Inflammatory macrophage treated with lipopolysaccharide for 4 hours (primary cell): Measurements from ENCODE around the gene VASN.

Experiments used
- DNase-seq: peaks from one replicate; pipeline ENCODE4 v3.0.0-alpha.2; 2020

Gene VASN

DNA sequence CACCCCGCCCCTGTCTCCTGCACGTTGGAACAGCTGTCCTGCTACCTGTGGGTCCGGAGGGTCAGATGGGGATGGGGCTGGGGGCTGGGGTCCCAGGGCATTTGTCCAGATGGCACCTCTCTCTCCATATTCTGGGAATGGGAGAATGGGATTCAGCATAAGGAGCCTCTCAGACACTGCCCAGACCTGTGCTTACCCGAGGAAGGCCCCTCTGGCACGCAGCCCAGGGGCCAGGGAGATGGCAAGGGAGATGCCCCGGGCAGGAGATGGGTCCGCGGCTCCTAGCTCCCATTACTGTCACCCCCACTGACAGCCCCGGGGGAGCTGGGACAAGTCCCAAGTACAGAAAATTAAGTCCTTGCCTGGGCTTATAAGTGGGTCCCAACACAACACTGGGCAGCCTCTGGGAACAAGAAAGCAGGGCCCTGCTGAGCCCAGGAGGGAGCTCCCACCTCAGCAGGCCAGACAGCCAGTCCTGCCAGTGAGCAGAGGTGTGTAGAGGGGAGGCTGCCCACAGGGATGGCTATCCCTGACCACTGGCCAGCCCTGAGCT lies 1.8 kb downstream of the VASN start:
- DNase-seq: no peak

DNA sequence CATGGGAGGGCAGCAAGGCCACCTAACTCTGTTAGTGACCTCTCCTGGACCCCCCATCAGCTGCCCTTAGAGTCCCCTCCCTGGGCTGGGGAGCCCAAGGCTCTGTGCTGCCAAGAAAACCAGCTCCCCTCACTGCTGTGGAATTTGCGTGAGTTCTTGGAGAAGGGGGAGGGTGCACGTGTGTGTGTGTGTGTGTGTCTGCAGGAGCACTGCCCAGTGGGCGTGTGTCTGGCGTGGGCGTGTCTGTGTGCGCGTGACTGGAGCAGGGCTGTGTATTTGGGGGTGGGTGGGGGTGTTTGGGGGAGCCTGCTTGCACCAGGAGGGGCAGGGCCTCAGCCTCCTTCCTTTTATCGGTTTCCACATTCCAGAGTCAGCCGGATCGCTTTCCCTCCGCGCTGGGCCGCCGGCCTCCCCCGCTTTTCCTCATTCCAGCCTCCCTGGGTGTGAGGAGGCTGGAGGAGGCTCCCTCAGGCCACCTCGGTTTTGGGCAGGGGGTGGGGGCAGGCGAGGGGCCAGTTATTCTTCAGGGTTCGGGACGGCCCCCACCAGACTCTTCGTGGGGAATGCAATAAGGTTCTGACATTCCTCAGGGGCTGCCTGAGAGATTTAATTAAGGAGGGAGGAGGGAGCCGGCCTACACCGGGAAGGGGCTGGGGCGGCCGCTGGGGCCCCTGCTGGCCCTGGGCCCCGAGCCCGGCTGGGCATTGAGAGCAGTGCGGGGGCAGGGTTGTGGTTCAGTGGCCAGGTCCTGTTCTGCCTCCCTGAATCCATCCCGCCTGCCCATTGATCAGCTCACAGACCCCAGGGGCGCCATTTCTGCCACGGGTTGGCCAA lies 2.5 kb downstream of the VASN start:
- DNase-seq: no peak

DNA sequence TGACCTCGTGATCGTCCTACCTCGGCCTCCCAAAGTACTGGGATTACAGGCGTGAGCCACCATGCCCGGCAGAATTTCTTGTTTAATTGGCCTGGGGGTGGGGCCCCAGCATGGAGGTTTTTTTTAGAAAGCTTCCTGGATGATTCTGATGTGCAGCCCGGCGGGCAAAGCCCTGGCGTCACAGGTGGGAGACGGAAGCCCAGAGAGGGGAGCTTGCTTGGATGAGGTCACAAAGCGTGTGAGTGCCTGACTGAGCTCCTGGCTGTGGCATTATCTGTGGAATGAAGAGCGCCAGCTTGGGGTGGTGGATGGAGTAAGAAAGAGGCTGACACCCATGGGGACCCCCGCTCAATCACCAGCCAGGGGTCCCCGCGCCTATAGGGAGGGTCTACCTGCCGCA lies 4.1 kb downstream of the VASN start:
- DNase-seq: no peak

DNA sequence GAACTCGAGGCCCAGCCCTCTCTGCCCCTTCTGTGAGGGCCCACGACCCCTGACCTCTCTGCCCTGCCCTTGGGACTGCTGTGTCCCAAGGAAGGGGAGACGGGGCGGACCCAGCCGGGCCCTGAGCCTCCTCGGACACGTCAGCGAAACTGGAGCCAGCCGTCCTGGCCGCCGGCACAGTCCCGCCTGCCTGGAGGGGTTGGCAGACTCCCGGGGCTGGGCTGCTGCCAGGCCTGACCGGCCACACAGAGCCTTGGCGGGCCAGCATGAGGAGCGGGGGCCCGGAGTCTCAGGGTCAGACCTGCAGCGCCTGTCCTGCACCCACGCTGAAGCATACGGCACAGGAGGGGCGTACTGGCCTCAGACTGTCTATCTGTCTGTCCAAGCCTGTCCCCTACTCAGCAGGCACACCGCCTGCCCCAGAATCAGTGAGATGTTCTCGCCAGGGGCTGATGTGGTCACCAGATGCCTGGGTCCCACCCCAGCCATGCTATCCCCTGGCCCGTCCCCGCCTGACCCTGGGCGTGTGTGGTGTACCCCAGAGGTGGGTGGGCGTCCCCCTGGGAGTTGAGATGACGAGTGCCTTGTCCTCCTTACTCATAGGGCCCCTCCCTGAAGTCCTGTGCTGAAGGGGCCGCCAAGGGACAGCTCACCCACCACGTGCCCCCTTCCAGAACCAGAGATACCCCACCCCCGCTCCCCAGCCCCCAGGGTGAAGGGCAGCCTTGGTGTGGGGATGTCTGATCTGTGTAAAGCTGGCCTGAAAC lies 4.7 kb downstream of the VASN start:
- no peak for DNase-seq

DNA sequence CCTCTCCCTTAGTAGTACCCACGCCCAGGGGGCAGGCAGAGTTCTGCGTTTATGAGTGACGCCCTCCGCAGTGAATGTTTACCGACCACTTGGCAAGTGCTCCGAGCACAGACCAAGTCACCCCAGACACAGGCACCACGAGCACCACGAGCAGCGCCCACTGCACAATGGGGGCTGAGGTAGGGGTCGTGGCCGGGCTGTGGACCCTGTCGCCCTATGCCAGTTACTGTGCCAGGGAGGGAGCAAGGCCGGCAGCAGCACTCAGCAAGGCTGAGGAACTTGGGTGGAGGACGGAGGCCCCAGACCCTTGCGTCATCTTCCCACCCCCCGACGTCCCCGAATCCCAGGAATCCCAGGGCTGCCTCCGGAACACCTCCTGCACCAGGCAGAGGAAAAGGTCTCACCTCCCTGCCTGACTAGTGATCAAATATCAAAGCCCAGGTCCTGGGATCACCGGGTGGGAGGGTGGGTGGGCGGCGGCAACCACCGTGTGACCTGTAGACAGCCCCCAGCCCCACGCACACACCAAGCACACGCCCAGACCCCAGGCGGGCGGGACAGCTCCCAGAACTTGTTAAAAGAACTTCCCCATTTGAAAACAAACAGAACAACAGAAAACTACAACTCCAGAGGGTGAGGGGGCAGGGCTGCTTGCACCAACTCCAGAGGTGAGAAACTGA lies 5.4 kb downstream of the VASN start:
- no peak for DNase-seq

DNA sequence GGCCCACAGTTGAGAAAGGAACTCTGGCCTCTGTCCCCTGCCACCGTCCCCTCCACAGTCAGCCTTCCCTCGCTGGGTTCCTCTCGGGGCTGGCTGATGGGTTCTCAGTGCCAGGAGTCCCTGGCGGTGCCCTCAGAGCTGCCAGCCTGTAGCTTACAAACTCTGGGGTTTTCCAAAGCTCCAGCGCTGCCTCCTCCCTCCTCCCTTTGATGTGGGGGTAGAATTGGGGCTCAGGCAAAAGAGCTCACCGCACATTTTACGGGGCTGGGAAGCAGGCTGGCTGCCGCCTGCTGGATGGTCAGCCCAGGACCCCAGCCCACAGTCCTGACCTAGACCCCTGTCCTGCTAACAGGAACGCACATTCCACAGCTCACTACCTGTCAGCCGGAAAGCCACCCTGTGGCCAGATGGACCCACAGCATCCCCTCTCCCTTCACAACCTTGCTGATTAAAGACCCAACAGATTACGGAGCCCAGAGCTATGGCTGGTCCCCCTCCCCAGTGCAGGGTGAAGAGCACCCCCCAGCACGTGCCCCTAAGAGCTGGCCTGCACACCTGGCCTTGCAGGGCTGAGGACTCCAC lies 6.0 kb downstream of the VASN start:
- DNase-seq: no peak

DNA sequence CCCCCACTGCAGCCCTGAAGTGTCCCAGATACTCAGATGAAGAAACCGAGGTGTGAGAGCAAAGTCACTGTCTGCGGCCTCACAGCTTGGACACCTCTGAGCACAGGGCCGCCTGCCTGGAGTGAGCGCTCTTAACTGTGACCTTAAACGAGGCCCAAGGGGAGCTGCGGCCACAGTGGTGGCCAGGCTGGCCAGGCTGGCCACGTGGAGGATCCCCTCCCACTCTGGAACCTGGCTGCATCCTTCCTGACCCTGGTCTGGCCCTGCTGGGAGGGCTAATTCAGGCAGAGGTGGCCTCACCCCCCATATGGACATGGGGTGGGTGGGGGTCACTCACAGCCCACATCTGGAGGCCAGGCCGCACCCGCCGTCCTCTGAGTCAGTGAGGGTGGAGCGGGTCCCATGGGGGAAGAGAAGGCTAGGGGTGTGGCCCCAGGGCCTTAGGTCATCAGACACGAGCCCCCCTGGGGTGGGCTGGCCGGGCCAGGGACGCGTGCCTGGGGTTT lies 6.6 kb downstream of the VASN start:
- DNase-seq: no peak

DNA sequence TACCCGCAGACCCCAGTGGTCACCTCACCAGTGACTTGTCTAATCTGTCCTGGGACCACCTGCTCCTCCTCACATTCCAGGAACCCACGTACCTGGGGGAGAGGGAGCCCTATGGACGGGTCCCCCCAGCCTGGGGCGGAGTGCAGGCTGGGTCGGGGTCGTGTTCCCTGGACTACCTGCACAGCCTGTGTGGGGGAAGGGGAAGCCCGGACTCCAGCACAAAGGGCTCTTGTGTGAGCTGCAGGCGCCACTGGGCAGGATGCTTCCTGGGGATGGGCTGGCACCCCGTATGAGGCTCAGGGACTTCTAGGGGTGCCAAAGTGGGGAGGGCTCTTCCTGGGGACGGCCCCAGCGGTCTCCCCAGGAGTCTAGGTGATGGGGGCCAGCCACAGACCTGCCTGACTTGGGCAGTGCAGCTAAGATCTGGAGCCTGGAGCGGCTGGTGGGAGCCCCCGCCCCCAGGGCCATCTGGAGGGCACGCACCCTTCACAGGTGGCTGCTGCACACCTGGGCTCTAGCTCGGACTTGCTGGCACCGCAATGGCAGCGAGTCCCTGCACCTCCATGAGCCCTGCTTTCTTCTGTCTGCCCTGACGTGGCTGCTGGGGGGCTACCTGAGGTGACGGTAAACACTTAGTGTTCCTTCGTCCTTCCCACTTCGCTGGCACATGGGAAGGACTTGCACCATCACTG lies 7.5 kb downstream of the VASN start:
- DNase-seq: no peak

DNA sequence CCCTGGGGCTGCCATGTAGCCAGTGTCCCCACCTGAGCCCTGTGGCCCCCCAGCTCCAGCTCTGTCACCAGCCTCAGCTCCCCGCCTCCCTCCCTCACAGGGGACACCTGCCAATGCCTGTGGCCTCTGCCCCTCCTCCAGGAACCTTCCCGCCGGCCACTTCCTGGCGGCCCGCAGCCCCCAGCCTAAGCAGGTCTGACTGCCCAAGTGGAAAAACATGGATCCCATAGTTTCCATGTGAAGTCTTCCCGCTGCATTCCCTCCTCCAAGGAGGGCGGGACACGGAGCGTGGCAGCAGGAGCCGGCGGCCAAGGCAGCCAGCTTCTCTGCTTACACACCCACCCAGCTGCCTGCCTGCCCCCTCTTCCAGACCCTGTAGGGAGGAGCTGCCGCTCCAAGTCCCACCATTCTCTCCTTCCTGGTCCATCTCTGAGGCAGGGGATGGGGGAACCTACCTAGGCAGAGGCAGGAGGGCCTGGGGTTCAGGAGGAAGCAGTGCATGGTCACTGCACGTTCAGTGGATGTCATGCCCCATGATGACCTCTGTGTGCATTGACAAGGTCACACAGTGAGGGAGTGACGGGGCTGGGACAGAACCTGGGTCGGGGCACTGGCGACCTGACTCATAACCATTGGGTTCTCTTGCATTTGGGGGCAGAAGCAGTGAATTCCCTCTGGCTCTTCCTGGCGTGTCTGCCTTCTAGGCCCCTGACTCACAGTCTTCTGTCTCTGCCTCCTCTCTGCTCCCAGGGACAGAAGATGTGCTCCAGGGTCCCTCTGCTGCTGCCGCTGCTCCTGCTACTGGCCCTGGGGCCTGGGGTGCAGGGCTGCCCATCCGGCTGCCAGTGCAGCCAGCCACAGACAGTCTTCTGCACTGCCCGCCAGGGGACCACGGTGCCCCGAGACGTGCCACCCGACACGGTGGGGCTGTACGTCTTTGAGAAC lies 8.7 kb downstream of the VASN start:
- no peak for DNase-seq

DNA sequence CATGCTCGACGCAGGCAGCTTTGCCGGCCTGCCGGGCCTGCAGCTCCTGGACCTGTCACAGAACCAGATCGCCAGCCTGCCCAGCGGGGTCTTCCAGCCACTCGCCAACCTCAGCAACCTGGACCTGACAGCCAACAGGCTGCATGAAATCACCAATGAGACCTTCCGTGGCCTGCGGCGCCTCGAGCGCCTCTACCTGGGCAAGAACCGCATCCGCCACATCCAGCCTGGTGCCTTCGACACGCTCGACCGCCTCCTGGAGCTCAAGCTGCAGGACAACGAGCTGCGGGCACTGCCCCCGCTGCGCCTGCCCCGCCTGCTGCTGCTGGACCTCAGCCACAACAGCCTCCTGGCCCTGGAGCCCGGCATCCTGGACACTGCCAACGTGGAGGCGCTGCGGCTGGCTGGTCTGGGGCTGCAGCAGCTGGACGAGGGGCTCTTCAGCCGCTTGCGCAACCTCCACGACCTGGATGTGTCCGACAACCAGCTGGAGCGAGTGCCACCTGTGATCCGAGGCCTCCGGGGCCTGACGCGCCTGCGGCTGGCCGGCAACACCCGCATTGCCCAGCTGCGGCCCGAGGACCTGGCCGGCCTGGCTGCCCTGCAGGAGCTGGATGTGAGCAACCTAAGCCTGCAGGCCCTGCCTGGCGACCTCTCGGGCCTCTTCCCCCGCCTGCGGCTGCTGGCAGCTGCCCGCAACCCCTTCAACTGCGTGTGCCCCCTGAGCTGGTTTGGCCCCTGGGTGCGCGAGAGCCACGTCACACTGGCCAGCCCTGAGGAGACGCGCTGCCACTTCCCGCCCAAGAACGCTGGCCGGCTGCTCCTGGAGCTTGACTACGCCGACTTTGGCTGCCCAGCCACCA lies 9.7 kb downstream of the VASN start:
- no peak for DNase-seq

DNA sequence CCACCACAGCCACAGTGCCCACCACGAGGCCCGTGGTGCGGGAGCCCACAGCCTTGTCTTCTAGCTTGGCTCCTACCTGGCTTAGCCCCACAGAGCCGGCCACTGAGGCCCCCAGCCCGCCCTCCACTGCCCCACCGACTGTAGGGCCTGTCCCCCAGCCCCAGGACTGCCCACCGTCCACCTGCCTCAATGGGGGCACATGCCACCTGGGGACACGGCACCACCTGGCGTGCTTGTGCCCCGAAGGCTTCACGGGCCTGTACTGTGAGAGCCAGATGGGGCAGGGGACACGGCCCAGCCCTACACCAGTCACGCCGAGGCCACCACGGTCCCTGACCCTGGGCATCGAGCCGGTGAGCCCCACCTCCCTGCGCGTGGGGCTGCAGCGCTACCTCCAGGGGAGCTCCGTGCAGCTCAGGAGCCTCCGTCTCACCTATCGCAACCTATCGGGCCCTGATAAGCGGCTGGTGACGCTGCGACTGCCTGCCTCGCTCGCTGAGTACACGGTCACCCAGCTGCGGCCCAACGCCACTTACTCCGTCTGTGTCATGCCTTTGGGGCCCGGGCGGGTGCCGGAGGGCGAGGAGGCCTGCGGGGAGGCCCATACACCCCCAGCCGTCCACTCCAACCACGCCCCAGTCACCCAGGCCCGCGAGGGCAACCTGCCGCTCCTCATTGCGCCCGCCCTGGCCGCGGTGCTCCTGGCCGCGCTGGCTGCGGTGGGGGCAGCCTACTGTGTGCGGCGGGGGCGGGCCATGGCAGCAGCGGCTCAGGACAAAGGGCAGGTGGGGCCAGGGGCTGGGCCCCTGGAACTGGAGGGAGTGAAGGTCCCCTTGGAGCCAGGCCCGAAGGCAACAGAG lies 10.5 kb downstream of the VASN start:
- no peak for DNase-seq

DNA sequence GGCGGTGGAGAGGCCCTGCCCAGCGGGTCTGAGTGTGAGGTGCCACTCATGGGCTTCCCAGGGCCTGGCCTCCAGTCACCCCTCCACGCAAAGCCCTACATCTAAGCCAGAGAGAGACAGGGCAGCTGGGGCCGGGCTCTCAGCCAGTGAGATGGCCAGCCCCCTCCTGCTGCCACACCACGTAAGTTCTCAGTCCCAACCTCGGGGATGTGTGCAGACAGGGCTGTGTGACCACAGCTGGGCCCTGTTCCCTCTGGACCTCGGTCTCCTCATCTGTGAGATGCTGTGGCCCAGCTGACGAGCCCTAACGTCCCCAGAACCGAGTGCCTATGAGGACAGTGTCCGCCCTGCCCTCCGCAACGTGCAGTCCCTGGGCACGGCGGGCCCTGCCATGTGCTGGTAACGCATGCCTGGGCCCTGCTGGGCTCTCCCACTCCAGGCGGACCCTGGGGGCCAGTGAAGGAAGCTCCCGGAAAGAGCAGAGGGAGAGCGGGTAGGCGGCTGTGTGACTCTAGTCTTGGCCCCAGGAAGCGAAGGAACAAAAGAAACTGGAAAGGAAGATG lies 11.2 kb downstream of the VASN start:
- DNase-seq: no peak

DNA sequence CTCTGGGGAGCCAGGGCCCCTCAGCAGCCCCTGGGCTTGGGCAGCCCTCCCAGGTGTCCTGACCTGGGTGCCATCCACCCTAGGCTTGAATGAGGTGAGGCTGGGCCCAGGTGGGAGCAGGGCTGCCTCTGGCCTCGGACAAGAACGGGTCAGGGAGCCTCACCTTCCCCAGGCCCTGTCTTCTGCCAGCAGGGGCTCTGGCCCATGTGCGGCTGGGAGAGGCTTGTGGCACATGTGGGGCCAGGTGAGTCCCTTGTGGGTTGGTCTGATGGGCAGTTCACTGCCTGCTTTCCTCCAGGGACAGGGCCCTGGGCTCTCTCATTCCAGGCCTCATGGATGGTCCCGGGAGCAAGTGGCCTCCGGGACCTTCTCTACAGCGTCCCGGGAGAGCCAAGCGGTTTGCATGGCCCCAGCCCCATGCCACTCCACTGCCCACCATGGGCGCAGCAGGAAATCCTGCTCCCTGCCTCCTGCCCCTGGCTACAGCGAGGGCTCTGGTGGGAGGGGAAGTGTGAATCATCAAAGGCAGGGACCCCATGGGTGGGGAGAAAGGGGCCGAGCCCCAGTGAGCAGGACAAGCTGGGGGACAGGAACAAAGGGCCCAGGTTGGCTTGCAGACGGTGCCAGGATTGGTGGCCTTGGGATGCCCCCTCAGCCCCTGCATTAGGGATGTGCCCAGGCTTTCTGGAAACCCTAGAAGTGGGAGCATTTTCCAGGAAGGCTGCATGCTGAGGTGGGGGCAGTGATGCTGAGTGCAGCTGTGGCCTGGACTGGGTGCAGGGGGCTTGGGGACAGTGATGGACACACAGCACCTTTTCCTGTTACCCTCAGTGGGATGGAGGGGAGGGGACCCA lies 12.2 kb downstream of the VASN start:
- no peak for DNase-seq

DNA sequence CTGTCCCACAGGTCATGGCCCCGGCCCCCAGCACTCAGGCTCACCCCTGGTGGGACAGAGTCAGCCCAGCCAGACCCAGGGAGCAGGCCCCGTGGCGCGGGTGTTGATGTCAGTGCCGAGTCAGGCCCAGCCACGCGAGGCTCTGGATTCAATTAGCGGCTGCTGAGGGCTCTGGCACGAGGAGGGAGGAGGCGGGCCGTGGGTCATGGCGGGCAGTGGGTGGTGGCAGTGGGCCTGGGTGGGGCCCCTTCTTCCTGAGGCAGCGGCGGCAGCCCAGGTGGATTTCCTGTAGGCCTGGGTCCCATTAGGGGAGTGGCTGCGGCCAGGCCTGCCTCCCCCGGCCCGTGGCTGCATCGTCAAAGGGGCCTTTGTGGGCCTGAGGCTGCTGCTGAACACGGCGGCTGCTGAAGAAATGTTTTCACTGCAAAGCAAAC lies 12.9 kb downstream of the VASN start:
- no peak for DNase-seq

DNA sequence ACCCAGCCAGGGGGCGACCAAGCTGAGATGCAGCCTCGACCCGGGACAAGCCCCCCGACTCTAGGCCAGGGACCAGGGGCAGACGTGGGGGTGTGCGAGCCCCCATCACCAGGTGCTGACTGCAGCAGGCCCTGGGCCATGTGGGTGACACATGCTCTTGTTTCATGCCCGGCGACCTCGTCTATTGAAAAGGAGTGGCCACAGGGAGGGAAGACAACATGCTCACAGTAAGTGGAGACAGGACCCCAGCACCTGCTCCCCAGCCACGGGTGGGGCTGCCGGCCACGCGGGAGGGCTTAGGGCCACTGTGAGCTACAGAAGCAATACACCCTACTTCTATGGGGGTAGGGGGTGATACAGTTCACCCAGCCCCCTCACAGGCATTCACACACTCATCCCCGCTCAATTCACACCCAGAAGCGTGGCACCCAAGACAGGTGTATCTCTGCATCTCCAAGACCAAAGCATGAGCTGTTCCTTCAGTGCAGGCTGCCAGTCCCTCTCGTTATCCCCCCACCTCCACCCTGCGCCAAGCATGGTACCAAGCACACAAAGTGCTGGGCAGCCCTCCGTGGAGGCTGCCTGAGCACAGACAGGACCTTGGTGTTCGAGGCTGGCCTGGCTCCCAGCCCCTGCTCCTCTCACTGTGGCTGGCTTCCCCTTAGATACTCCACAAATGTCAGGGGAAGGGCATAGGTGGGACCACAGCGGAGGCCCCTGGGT lies 13.6 kb downstream of the VASN start:
- no peak for DNase-seq

DNA sequence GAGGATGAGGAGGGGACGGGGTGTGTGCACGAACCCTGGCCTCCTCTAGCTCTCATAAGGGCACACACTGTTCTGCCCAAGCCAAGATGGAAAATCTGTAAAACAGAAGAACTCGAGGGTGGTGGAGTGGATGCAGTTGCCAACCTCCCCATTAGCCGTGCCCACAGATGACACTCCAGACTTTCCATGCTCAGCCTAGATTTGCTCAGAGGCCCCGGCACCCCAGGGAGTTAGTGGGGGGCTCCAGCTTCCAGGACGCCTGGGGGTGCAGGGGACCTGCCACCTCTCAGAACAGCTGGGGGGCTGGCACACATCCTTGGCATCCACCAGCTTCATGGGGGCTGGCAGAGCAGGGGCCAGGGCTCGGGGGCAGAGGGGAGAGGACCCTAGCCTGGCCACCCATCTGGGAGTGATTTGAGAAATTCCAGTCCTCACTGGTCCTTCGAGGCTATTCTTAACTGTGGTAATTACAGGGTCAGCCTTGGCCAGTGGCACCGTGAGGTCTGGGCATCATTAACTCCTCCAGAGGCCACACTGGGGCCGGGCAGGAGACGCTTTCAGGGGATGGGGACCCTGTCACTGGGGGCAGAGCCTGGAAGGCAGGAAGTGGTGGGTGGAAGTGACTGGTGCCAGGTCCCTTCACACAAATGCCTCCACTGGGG lies 14.3 kb downstream of the VASN start:
- DNase-seq: no peak

DNA sequence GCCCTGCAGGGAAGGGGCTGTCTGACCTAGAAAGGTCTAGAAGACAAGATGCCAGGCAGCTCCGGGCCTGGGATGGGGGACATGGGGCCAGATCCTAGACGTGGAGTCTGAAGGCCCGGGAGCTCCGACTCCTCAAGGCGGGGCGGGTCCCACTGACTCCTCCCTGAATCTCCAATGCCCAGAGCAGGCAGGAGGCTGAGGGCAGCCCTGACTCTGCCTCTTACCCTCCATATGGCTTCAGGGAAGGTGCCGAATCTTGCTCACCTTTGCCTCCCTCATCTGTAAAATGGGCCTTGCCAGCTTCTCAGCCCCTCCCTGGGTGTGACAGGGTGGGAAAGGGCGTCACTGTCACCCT lies 14.8 kb downstream of the VASN start:
- DNase-seq: no peak
